ENCODE results near the gene SNX25. TPM values are rescaled to one million over a fixed set of nuclear protein-coding genes. Genes with fewer than 3 reads are reported as not detected.

Gene SNX25
- total and polyA plus RNA-seq, 10 of the 15 experiments (the other 5 are each of a cell fraction or from before 2014, with no cell fraction given) = 11.2 to 117 (median 62.8) TPM

GRCh38 chr4:185285632-185286393 is 76.4 kb downstream of the SNX25 start:
- RAD21 ChIA-PET (ENCODE audit: unreplicated experiment) = interaction anchor here (1.5 kb wide), 1 partner anchor 20 kb away, joined by 5 read pairs; no protein-coding TSS in a partner anchor
- H3K36me3 ChIP-seq (ENCODE audit: control insufficient read depth in 2 of 2, insufficient read depth in 2 of 2, low read length in 1 of 2) = peaks cover 7 to 29% of the 10 kb centered on the region in 2 experiments
- no peak overlapping the region for H3K4me3 ChIP-seq
- POLR2A ChIA-PET = interaction anchor here (0.5 to 1.5 kb wide), 3 partner anchors 14 to 20 kb away, joined by 3 to 4 read pairs (median 3); no protein-coding TSS in a partner anchor
- DNase-seq (ENCODE audit: low read depth, low spot score) (no peak), FAIRE-seq (no peak), ATAC-seq (no peak)
- no peak overlapping the region for H3K9ac ChIP-seq (ENCODE audit: control insufficient read depth, insufficient read depth, low read length)
- no peaks in the 10 kb centered on the region for H3K27me3 ChIP-seq (replicated peaks in 1 of 2; ENCODE audit: control insufficient read depth in 2 of 2, insufficient read depth in 2 of 2, low read length in 1 of 2)
- no peaks in the 10 kb centered on the region for H3K4me1 ChIP-seq (ENCODE audit: control insufficient read depth, insufficient read depth, low read length)
- CTCF ChIA-PET = interaction anchor here (0.7 to 1.1 kb wide), 2 partner anchors 60 to 190 kb away, joined by 3 to 5 read pairs; no protein-coding TSS in a partner anchor
- no peak overlapping the region for H2AFZ ChIP-seq (ENCODE audit: control insufficient read depth, low read depth, low read length)
- no peak overlapping the region for H3K27ac ChIP-seq (ENCODE audit: control insufficient read depth, insufficient read depth)
- WGBS (ENCODE audit: insufficient coverage, insufficient replicate concordance, low lambda C conversion rate, missing lambda C conversion rate) = 98% methylated on average over 6 of the region's 6 CpGs
- SMC1A ChIA-PET (ENCODE audit: uncharacterized antibody, unreplicated experiment) = interaction anchor here (1.4 kb wide), 1 partner anchor 24 kb away, joined by 3 read pairs; no protein-coding TSS in a partner anchor
- no peak overlapping the region for H3K4me2 ChIP-seq (ENCODE audit: control insufficient read depth, insufficient read depth)
- intact Hi-C loops (cut with micrococcal nuclease; ENCODE audit: unreplicated experiment) = no loop called here
- BruUV-seq (replicated peaks) = no TSS peak
- no peaks in the 10 kb centered on the region for H4K20me1 ChIP-seq (ENCODE audit: control insufficient read depth, insufficient read depth)
- in situ Hi-C loops (cut with MboI) = no loop called here
- H3K79me2 ChIP-seq (ENCODE audit: control insufficient read depth, insufficient read depth, low read length) = no peaks in the 10 kb centered on the region
- TF ChIP-seq CREM (IDR thresholded peaks at IDR 0.05; ENCODE audit: low read depth) (no peak), SREBF1 (IDR thresholded peaks at IDR 0.05; ENCODE audit: low read length) (no peak), PML (IDR thresholded peaks at IDR 0.05; ENCODE audit: low read length) (no peak), YY1 (IDR thresholded peaks at IDR 0.05; ENCODE audit: low read depth, low read length) (no peak), FOS (IDR thresholded peaks at IDR 0.05; ENCODE audit: borderline replicate concordance, extremely low read depth, insufficient read length) (no peak), BCLAF1 (IDR thresholded peaks at IDR 0.05) (no peak), RAD51 (IDR thresholded peaks at IDR 0.05) (no peak), RFX5 (IDR thresholded peaks at IDR 0.05; ENCODE audit: low read depth, low read length) (no peak), YBX1 (IDR thresholded peaks at IDR 0.05) (no peak), CBFB (IDR thresholded peaks at IDR 0.05; ENCODE audit: low read depth) (no peak), MYB (IDR thresholded peaks at IDR 0.05; ENCODE audit: borderline replicate concordance, low read depth, low read length) (no peak), TCF3 (IDR thresholded peaks at IDR 0.05; ENCODE audit: borderline replicate concordance, insufficient read depth, low read depth, low read length) (no peak), TCF7 (IDR thresholded peaks at IDR 0.05; ENCODE audit: borderline replicate concordance) (no peak), KAT2A (conservative IDR thresholded peaks at IDR 0.05; ENCODE audit: control insufficient read depth, low read depth, low read length) (no peak), MYC (IDR thresholded peaks at IDR 0.05; ENCODE audit: insufficient read depth, insufficient read length, insufficient replicate concordance, low read length, severe bottlenecking) (no peak), CEBPB (IDR thresholded peaks at IDR 0.05; ENCODE audit: borderline replicate concordance in 1 of 2, low read depth in 2 of 2, low read length in 2 of 2) (no peak), MEF2B (IDR thresholded peaks at IDR 0.05; ENCODE audit: partially characterized antibody, poor library complexity, severe bottlenecking) (no peak), MEF2A (IDR thresholded peaks at IDR 0.05; ENCODE audit: insufficient read depth, low read depth, low read length) (no peak), NFYB (IDR thresholded peaks at IDR 0.05; ENCODE audit: insufficient read depth, low read depth, low read length) (no peak)
- no peaks in the 10 kb centered on the region for H3K9me3 ChIP-seq (replicated peaks; ENCODE audit: control insufficient read depth, insufficient read depth, low read length)
